SIG-M5 treated with dmso at 0.1 percent for 504 hours (cell line): Measurements from ENCODE around the gene SAMD1.
A peak's percentile ranks its signal among the peaks of the same experiment; 100 is the strongest.
"Not testable (repeated sequence)": the region's sequence is repeated elsewhere in the genome, so short reads cannot be mapped to it uniquely, and the experiment has no call there.

ENCODE experiments used
- DNase-seq: peaks from one replicate; lab custom pipeline; 2025; ENCODE audit not compliant: unreplicated experiment; lab: John Stamatoyannopoulos, UW

Gene SAMD1

GRCh38 chr19:14061751-14062557 is 28.6 kb downstream of the SAMD1 start, which contains the start of gene PALM3:
Gene PALM3 (minus strand): TSS chr19:14062076. CDS start chr19:14061980, 96 bp downstream.
- no peak for DNase-seq

DNA sequence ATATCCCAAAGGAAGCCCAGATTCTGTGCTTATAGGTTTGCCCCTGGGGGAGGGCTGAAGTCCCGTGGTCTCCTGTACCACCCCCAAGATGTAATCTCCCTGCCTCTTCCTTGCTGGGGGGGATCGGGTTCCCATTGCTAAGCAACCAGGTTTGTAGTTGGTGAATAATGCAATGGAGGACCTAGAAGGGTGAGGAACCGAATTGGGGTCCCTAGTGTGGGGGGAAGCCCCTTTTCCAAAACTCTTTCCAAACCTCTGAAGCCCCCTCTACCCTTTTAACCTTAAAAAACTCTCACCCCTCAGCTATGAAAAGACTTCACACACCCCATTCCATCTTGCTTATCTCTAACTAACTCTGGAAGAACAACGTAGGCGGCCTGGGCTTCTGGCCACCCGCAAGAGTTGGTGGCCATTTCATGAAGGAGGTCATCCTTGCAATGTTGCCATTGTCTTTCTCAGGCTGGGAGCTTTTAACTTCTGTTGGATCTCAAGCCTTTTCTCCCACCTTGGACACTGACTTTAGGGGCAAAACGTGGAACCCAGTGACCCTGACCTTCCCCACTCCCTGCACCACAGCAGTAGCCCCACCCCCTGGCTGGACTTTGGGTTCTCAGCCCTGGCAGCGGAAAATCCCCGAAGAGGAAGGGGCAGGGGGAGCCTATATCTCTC is 29.3 kb downstream of the SAMD1 start:
- DNase-seq, result no peak

DNA sequence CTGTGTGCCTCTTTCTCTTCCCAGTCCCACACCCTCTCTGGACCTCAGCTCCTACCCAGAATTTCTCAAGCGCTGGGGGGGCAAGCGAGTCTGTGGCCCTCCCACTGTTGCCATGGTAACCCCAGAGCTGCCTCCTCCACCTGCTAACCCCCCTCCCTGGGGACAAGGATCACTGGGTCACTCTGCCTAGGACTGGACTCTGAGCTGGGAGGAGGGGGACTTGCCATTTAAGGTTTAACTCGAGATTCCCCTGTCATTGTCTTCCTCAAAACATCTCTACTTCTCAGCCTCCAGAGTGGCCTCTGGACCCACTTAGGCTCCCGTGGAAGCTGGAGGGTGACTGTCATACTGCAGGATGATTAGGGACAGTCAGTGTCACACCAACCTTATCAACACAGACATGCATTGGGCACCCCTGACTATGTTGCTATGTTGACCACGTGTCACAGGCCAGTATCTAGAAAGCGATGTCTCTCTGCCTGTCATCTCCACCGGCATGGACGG is 30.8 kb downstream of the SAMD1 start:
- DNase-seq, result no peak

DNA sequence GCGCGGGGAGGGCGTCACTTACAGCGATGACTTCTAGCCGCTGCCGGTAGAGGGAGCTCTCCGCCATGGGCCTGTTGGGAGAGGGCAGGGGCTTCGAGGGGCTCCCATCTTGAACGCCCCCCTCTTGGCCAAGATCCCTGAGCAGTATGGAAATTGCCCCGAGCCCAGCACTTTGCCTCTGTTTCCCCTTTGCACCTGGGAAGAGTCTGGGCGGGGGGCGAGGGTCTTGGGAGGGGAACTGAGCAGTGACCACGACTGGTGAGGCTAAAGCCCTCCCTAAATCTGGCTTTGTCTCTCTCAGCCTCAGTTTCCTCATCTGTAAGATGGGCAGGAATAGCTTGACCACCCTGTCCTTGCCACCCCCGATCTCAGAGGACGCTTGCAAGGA is 31.5 kb downstream of the SAMD1 start:
- no peak for DNase-seq

DNA sequence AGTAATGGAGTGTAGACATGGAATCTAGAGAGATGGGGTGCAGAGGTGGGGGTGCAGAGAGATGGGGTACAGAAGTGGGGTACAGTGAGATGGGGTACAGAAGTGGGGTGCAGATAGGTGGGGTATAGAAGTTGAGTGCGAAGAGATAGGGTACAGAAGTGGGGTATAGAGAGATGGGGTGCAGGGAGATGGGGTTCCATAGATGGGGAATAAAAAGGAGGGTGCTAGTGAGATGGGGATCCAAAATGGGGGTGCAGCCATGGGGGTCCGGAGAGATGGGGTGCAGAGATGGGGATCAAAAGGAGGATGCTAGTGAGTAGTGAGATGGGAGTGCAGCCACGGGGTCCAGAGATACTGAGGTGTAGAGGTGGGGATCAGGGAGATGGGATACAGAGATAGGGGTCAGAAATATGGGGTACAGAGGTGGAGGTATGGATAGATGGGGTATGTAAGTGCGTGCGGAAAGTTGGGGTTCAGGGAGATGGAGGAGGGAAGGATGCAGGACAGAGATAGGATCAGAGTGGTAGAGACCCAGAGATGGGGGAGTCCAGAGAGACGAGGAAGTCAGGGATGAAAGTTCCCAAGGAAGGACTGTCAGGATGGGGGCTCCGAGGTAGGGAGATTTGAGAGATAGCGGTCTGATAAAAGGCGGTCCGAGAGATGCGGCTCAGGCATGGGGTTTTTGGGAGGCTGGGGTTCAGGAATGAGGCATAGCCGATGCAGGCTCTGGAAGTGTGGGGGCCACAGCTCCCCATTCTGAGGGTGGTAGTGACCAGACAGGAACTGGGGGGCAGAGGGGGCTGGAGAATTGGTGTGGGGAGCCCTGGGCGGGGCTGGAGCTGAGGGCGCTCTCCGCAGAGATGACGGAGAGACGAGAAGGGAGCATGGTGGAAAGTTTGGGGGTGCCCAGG is 32.1 kb downstream of the SAMD1 start:
- DNase-seq, result no peak

- DNase-seq, result no peak
Observed at GRCh38 chr19:14056741-14057356, 33.7 kb downstream of the SAMD1 start.

DNA sequence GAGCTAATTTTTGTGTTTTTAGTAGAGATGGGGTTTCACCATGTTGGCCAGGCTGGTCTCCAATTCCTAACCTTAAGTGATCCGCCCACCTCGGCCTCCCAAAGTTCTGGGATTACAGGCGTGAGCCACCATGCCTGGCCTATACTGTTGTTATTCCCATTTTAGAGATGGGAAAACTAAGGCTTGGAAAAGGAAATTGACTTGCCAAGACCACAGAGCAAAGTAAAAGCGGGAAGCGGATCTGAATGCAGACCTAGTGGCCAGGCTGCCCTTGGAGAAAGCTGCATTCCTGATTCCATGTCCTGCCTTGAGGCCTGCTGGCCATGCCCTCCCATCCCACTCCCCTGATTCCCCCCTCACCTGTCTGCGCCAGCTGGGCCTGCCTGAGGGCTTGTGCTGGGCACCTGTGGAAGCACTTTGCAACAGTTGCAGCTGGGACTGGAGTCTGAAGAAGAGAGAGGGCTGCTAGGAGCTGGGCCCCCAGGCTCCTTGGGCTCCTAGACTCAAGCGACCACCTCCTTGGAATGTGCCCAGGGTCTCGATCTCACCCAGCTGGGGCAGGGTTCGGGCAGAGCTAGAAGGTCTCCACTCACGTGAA is 34.4 kb downstream of the SAMD1 start:
- no peak for DNase-seq

DNA sequence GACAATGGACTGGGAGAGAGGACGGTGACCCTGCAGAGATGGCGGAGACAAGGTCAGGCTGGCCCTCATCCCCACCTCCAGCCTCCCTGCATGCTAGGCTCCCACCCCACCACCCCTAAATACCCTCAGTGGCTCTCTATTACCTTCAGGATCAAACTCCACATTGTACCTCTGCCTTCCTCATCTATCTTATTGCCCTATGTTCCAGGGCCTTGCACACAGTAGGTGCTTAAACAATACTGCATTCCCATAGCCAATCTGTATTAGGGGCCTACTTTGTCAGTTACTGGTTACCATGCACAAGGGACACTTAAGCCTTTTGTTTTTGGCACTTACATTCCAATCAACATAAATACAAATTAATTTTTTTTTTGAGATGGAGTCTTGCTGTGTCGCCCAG is 35.2 kb downstream of the SAMD1 start:
- no peak for DNase-seq

GRCh38 chr19:14054721-14055120 is 35.8 kb downstream of the SAMD1 start:
- DNase-seq, result no peak

DNA sequence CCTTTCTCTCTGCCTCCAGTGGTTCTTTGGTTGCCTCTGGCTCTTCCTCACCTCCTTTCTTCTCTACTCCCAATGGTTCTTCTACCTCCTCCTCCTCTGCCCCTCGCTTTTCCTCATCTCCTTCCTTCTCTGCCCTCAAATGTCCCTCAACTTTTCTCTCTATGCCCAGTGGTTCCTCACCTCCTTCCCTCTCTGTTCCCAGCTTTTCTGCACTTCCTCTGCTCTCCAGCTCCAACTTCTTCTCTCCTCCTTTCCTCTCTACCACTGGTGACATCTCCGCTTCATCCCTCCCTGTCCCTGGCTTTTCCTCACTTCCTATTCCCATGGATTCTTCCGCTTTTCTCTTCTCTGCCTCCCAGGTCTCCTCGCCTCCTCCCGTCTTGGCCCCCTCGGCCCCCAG is 36.5 kb downstream of the SAMD1 start:
- DNase-seq, result no peak

- no peak for DNase-seq
Observed at GRCh38 chr19:14053500-14053899, 37.1 kb downstream of the SAMD1 start.

DNA sequence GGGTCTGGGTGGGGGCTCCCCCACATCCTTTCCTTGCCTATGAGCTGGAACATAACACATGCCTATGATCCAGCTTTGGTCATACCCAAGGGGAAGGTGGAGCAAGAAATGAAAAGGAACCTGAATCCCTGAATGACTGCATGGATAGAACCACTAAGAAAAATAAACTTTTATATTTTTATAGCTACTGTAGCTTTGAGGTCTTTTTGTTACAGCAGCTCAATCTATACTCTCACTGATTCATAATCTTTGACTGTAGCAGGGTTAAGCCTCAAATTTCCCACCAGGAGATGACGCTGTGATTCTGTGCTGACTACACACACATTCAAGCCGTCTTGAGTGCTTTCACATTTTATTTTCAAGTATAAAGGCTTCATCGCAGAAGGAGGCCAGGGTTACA is 37.5 kb downstream of the SAMD1 start:
- DNase-seq, result no peak

DNA sequence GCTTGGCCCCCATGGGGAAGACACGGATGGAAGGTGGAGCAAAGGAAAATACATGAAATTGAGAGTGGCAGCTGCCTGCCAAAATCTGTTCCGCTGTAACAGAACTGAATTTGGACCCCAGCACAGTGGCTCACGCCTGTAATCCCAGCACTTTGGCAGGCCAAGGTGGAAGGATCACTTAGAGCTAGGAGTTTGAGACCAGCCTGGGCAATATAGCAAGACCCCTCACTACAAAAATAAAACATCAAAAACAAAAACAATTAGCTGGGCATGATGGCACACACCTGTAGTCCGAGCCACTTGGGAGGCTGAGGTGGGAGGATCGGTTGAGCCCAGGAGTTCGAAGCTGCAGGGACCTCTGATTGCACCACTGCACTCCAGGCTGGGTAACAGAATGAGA is 38.1 kb downstream of the SAMD1 start:
- DNase-seq, result no peak

- no peak for DNase-seq
Observed at GRCh38 chr19:14051980-14052379, 38.6 kb downstream of the SAMD1 start.

DNA sequence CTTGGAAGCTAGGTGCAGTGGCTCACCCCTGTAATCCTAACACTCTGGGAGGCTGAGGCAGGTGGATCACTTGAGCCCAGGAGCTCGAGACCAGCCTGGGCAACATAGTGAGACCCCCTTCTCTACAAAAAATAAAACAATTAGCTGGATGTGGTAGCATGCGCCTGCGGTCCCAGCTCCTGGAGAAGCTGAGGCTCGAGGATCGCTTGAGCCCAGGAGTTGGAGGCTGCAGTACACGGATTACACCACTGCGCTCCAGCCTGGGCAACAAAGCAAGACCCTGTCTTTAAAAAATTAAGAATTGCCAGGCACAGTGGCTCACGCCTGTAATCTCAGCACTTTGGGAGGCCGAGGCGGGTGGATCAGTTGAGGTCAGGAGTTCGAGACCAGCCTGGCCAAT is 39.6 kb downstream of the SAMD1 start:
- DNase-seq, result not testable (repeated sequence)

DNA sequence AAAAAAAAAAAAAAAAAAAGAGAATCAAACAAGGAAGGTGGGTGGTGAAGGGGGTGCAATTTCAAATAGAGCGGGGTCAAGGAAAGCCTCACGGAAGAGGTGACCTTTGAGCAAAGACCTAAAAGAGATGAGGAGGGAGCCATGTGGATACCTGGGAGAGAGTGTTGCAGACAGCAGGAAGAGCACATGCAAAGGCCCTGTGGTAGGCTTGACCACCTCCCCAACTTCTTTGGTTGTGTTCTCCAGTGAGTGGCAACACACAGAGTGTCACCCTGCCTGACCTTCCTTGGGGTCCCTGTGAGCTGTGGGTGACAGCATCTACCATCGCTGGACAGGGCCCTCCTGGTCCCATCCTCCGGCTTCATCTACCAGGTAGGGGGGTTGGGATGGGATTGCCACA is 40.0 kb downstream of the SAMD1 start:
- DNase-seq, result no peak

- peak; percentile 46 for DNase-seq
Observed at GRCh38 chr19:14048443-14049153, 42.0 kb downstream of the SAMD1 start.

DNA sequence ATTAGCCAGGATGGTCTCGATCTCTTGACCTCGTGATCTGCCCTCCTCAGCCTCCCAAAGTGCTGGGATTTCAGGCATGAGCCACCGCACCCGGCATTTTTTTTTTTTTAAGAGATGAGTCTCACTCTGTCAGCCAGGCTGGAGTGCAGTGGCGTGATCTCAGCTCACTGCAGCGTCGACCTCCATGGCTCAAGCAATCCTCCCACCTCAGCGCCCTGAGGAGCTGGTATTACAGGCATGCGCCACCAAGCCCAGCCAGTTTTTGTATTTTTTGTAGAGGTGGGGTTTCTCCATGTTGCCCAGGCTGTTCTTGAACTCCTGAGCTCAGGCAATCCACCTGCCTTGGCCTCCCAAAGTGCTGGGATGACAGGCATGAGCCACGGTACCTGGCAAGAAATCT is 42.7 kb downstream of the SAMD1 start:
- not testable (repeated sequence) for DNase-seq

DNA sequence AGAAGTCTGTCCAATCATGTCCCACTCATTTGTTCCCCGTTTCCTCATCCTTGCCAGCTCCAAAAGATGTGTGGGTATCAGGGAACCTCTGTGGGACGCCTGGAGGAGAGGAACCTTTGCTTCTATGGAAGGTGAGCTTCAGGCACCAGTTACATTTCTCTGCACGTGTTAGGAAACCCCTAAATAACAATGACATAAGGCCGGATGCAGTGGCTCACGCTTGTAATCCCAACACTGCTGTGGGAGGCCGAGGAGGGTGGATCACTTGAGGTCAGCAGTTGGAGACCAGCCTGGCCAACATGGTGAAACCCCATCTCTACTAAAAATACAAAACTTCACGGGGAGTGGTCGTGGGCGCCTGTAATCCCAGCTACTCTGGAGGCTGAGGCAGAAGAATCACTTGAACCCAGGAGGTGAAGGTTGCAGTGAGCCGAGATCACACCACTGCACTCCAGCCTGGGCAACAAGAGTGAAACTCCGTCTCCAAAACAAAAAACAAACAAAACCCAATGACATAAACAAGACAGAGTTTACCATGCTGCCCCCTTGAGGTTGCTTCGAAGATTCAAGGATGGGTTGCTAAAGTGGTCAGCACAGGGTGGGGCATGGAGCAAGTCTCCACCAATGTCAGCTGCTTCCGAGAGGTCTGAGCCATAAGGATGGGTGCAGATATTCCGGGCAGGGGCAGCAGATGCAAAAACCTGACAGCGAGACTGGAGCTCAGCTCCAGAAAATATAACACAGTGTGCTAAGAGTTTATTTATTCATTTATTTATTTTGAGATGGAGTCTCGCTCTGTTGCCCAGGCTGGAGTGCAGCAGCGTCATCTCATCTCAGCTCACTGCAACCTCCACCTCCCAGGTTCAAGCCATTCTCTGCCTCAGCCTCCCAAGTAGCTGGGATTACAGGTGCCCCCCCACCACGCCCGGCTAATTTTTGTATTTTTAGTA is 47.6 kb downstream of the SAMD1 start:
- peak; percentile 40 for DNase-seq
